ENCODE results near the gene RAI1.
A peak's percentile ranks its signal among the peaks of the same experiment; 100 is the strongest.

RAI1 gene

DNA sequence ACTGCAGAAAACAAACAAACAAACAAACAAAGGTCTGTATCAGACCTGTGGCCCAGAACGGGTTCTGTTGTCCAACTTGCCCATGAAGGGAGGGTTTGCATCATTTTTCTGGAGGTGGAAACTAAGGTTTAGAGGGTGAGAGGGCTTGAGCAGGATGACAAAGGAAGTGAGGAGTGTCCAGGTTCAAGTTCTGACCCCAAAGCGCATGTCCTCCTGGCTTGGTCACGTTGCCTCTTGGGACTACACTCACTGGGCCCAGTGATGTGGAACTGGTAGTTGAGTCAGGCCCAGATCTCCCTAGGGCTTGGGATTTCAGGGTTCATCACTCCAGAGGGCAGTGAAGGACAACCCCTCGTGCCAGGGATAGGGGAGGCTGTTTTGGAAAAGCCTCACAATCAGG is 153.7 kb downstream of the RAI1 start:
- no peak for DNase-seq (ENCODE audit: low read depth)

DNA sequence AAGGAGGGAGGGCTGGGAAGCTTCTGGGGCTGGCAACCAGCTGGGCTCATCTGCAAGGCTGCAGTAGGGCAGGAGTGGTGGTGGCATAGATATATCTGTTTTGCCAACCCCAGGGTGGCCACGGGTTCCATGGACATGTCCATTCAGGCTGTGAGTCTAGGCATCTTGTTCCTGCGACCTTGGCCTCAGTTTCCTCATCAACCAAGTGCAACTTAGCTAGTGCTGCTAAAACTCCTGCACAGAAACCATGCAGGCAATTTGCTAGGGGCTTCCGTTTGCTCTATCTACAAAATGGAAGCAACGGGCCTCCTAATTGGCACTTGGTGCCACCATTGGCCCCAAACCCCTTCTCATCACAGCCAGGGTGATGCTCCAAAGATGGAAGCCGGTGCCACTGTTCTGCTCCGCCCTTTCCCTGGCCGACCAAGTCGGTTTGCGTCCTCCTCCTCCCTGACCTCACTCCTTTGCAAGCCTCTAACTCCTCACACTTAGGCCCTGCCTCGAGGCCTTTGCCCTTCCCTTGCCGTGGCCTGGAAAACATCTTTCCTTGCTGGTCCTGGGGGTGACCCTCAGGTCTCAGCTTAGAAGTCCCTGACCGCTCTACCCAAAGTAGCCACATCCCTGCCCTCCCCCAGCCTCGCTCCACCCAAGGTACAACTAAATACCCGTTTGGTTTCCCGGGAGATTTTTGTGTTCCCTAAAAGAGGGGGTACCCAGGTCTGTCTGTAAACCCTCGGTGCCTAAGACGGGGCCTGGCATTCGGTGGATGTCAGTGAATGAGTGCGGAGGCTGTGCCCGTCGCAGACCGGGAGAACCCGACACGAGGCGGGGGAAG is 154.4 kb downstream of the RAI1 start:
- no peak for DNase-seq (ENCODE audit: low read depth)

DNA sequence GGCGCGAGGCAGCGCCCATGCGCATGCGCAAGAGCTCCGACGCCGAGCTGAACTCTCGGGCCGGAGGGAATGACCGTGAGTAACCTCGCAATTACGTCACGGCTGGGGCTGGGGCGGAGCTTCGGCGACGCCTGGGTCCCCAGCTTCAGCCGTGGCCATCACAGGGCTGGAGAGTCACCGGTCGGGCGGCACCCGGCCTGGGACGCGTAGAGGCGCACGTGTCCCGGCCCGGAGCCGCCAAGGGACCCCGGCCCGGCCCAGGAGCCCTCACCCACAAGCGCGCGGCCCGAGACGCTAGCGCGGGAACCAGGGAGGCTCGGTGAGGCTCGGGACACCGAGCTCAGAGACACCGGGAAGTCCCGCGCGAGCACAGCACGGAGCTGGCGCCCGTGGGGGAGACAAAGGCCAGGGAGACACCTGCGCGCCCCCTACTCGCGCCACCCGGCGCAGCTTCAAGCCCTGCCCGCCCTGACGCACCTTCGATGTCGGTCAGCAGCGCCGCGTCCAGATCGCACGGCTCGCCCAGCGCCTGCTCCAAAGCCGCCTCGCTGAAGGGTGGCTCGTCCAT is 155.1 kb downstream of the RAI1 start:
- peak; percentile 90 for DNase-seq (ENCODE audit: low read depth)

DNA sequence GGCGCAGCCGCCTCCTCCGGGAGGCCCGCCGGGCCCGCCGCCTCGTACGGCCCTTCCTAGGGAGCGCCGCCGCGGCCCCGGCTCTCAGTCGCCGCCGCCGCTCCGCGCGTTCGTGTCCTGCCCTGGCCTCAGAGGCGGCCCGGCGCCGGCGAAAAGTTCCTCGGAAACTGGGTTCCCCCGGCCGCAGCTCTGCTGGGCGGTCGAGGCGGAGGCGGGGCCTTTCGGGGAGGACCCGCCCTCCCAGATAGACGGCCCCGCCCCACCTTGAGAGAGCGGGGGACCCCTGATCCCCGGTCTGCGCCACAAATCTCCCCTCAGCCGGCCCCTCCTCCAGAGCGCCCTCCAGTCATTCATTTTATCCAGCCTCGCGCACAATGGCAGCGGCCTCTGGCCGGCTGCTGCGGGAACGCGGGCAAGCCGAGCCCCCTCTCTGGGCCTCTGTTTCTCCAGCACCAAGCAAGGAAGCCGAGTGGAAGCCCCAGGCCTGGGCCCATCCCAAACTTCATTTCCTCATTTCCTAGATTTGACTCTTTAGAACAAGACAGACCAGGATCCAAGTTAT is 155.6 kb downstream of the RAI1 start, which contains the start of gene SREBF1:
Gene SREBF1, minus strand, starts transcription at position 169 of the 562 bp plus-strand sequence. CDS start 169 bp downstream, outside the sequence.
- no peak for DNase-seq (ENCODE audit: low read depth)

DNA sequence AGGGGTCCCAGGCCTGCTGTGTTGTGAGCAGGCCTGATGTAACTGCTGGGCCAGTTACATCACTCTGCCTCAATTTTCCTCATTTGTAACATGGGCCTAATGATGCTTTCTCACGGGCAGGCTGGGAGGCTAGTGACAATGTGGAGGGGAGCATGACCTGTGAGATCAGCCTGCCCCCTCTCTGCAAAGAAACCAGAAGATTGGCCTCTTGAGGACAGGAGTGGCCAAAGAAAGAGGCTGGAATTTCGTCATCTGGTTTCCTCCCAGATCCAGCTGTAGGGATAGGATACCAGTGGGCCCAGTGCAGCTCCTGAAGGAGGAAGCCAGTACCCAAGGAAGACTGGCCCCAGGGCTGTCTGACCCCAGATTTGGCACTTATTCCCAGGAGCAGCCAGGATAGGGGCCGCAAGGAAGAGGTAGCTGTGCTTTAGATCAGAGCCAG is 156.1 kb downstream of the RAI1 start:
- peak; percentile 87 for DNase-seq (ENCODE audit: low read depth)

- peak; percentile 38 for DNase-seq (ENCODE audit: low read depth)
Measured at GRCh38 chr17:17837966-17838962, 157.0 kb downstream of the RAI1 start.

GRCh38 chr17:17839791-17840707 is 158.8 kb downstream of the RAI1 start:
- DNase-seq (ENCODE audit: low read depth): peak; percentile 96

GRCh38 chr17:17840751-17841591 is 159.7 kb downstream of the RAI1 start:
- DNase-seq (ENCODE audit: low read depth): no peak

DNA sequence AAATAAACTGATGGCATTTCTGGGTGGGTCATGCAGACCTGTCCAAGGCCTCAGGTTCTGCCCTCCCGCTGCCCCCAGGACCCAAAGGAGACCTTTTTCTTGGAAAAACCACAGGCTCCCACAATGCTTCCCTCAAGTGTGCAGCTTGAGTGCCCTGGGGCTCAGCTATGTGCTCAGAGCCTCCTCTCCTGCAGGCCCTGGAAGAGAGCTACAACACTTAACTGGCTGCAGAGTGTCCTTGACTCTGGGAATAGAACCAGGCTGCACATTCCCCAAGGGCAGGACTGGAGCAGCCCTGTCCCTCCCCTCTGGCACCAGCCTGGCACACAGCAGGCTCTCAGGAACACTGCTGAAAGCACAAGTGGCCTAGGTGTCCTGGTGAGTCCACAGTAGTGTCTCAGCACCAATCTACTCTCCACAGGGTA is 160.4 kb downstream of the RAI1 start:
- no peak for DNase-seq (ENCODE audit: low read depth)

- no peak for DNase-seq (ENCODE audit: low read depth)
Measured at GRCh38 chr17:17842111-17842876, 161.0 kb downstream of the RAI1 start.

GRCh38 chr17:17843096-17843495 is 161.8 kb downstream of the RAI1 start:
- DNase-seq (ENCODE audit: low read depth): no peak

- no peak for DNase-seq (ENCODE audit: low read depth)
Measured at GRCh38 chr17:17844079-17844478, 162.8 kb downstream of the RAI1 start.

GRCh38 chr17:17844500-17844899 is 163.2 kb downstream of the RAI1 start:
- DNase-seq (ENCODE audit: low read depth): no peak

GRCh38 chr17:17845046-17845775 is 164.0 kb downstream of the RAI1 start:
- DNase-seq (ENCODE audit: low read depth): no peak

GRCh38 chr17:17846003-17846402 is 164.7 kb downstream of the RAI1 start:
- no peak for DNase-seq (ENCODE audit: low read depth)

DNA sequence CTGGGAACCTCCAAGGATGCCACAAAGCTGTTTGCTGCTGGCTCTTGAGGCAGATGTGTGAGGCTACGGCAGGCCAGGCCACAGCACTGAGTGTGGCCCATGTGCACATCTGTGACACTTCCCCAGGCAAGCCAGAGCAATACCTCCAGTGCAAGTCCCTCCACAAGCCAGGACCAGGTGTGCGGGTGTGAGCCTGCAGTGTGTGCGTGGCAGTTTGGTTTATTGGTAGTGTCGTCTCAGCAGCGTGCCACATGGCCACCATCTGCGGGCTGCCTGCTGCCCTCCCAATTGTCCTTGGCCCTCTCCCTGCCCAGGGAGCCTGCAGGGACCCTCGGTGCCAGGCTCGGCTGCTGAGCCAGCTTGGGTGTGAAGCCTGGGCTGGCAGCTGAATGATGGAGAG is 165.4 kb downstream of the RAI1 start:
- no peak for DNase-seq (ENCODE audit: low read depth)

- no peak for DNase-seq (ENCODE audit: low read depth)
Measured at GRCh38 chr17:17847118-17847689, 165.9 kb downstream of the RAI1 start.

DNA sequence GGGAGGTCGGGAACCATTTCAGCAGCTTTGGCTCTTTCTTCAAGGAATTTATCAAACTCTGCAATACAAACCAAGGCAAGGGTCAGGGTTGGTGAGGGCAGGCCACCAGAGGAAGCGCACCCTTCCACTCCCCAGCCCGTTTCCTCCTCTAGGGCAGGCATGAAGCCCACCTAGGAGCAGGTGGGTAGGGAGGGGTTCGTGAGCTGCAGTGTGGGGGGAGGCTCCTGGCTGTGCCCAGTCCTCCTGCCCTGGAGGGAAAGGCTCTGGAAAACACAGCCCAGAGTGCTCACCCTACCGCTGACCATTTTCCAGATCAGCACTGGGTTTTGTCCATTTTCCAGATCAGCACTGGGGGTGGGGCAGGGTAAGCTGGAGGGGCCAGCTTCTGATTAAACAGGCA is 166.5 kb downstream of the RAI1 start:
- no peak for DNase-seq (ENCODE audit: low read depth)

Measured in fibroblast of gingiva (primary cell).